Ovary (tissue), 3 donors: Measurements from ENCODE around the gene KMT2E.

Experiments used
- EP300 ChIP-seq: sonication (generic); formaldehyde crosslinking; IDR thresholded peaks from one replicate; pipeline ENCODE4 v1.6.1; 2017; ENCODE audit warnings: antibody characterized with exemption
- POLR2A ChIP-seq: fragments of 450-650 bp; IDR thresholded peaks from one replicate; pipeline ENCODE4 v1.6.1; 2017; ENCODE audit warnings: antibody characterized with exemption, mild to moderate bottlenecking, moderate library complexity
- TF ChIP-seq, protein P1 (sequence below), 3 donors: fragments of 450-650 bp in 2 of 3; fragments of 200-600 bp in 1 of 3; IDR thresholded peaks; one replicate each; pipeline versions ENCODE4 v1.5.1 to v1.8.0; 2016 to 2022; ENCODE audit warnings: antibody characterized with exemption in 3 of 3, mild to moderate bottlenecking in 1 of 3
- donor health status: DM: no; HTN: no; CAD: no.

DNA sequence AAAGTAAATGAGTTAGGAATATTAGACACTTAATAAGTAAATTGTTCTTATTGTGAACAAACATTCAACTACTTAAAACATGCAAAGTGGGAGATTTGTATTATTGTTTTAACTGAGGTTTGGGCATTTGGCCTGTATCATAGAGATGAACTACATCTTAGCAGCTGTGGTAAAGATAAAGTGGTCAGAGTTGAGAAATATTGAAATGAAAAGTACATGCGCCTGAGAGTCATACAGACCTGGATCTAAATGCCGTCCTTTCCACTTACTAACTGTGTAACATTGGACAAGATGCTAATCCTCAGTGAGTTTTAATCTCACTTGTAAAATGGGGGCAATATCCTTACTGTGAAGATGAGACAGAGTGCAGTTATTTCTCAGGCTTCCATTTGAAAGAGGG lies 74.5 kb downstream of the KMT2E start:
- TF ChIP-seq EP300 (no peak), POLR2A (no peak)
- TF ChIP-seq, protein P1, sequence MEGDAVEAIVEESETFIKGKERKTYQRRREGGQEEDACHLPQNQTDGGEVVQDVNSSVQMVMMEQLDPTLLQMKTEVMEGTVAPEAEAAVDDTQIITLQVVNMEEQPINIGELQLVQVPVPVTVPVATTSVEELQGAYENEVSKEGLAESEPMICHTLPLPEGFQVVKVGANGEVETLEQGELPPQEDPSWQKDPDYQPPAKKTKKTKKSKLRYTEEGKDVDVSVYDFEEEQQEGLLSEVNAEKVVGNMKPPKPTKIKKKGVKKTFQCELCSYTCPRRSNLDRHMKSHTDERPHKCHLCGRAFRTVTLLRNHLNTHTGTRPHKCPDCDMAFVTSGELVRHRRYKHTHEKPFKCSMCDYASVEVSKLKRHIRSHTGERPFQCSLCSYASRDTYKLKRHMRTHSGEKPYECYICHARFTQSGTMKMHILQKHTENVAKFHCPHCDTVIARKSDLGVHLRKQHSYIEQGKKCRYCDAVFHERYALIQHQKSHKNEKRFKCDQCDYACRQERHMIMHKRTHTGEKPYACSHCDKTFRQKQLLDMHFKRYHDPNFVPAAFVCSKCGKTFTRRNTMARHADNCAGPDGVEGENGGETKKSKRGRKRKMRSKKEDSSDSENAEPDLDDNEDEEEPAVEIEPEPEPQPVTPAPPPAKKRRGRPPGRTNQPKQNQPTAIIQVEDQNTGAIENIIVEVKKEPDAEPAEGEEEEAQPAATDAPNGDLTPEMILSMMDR (IDR thresholded peaks at IDR 0.05): no peak
